CD14-positive monocyte (primary cell): ENCODE measurements around the gene RPLP2. TPM values are rescaled to one million over a fixed set of nuclear protein-coding genes. Genes with fewer than 3 reads are reported as not detected.

ENCODE experiments used
- DNase-seq, 3 donors: peaks; one replicate each; pipeline ENCODE4 v3.0.0-alpha.2; 2011 to 2022
- H2AFZ ChIP-seq: 2 replicates; pipeline ENCODE4 v1.6.0; 2012; ENCODE audit warnings: mild to moderate bottlenecking, low read depth, low read length, inconsistent platforms; ENCODE audit not compliant: insufficient read depth, poor library complexity, severe bottlenecking
- H3K27ac ChIP-seq, 2 donors: 1 replicate in 1 of 2; 2 replicates in 1 of 2; pipeline ENCODE4 v1.5.1; 2012 to 2013; ENCODE audit warnings: low read length in 2 of 2, control low read depth in 1 of 2, inconsistent platforms in 1 of 2, low read depth in 1 of 2, mild to moderate bottlenecking in 1 of 2
- H3K27me3 ChIP-seq, 2 donors: one replicate each; pipeline versions ENCODE4 v1.6.0 to v1.6.1; 2011 to 2013; ENCODE audit warnings: low read length in 2 of 2; ENCODE audit not compliant: control insufficient read depth in 2 of 2, insufficient read depth in 2 of 2
- H3K36me3 ChIP-seq, 2 donors: replicated peaks in 1 of 2; 1 replicate in 1 of 2; 2 replicates in 1 of 2; pipeline versions ENCODE4 v1.5.1 to v1.6.1; 2012 to 2013; ENCODE audit warnings: low read length in 2 of 2, control low read depth in 1 of 2, inconsistent platforms in 1 of 2, mild to moderate bottlenecking in 1 of 2; ENCODE audit not compliant: insufficient read depth in 2 of 2, control insufficient read depth in 1 of 2
- H3K4me1 ChIP-seq, 2 donors: 1 replicate in 1 of 2; 2 replicates in 1 of 2; pipeline versions ENCODE4 v1.5.1 to v1.6.1; 2012 to 2013; ENCODE audit warnings: low read length in 2 of 2, control low read depth in 1 of 2, inconsistent platforms in 1 of 2, mild to moderate bottlenecking in 1 of 2, moderate library complexity in 1 of 2; ENCODE audit not compliant: insufficient read depth in 2 of 2, control insufficient read depth in 1 of 2
- H3K4me2 ChIP-seq: replicated peaks from 2 replicates; pipeline ENCODE3; 2012; ENCODE audit warnings: low read length, moderate library complexity, mild to moderate bottlenecking; ENCODE audit not compliant: poor library complexity, severe bottlenecking; ENCODE audit errors: extremely low read depth
- H3K4me3 ChIP-seq, 3 experiments: fragments of 200-600 bp in 1 of 3; sonication (generic) in 1 of 3; replicated peaks in 1 of 3; 1 replicate in 2 of 3; 2 replicates in 1 of 3; pipeline ENCODE4 v1.5.1; 2011 to 2013; ENCODE audit warnings: low read length in 3 of 3, mild to moderate bottlenecking in 3 of 3, control low read depth in 2 of 3, low read depth in 2 of 3, inconsistent platforms in 1 of 3, moderate library complexity in 1 of 3
- H3K79me2 ChIP-seq: 2 replicates; pipeline ENCODE4 v1.6.0; 2012; ENCODE audit warnings: mild to moderate bottlenecking, control low read depth, inconsistent platforms, low read length, moderate library complexity; ENCODE audit not compliant: insufficient read depth
- H3K9ac ChIP-seq: 2 replicates; pipeline ENCODE4 v1.6.0; 2017; ENCODE audit warnings: low read length, mild to moderate bottlenecking; ENCODE audit not compliant: insufficient read depth, poor library complexity, severe bottlenecking
- H3K9me3 ChIP-seq, 2 donors: replicated peaks in 1 of 2; 1 replicate in 1 of 2; 2 replicates in 1 of 2; pipeline versions ENCODE4 v1.5.1 to v1.6.1; 2012 to 2013; ENCODE audit warnings: low read length in 2 of 2, control low read depth in 1 of 2; ENCODE audit not compliant: control insufficient read depth in 1 of 2, insufficient read depth in 1 of 2
- H4K20me1 ChIP-seq: 2 replicates; pipeline ENCODE4 v1.6.0; 2012; ENCODE audit warnings: mild to moderate bottlenecking, low read length, control low read depth, moderate library complexity; ENCODE audit not compliant: insufficient read depth
- H3K27ac Mint-ChIP-seq, 7 donors: one replicate each; pipeline ENCODE4 v1.8.0; 2020; ENCODE audit warnings: mild to moderate bottlenecking in 7 of 7, mixed read lengths in 7 of 7, moderate library complexity in 6 of 7, inconsistent platforms in 2 of 7
- H3K27me3 Mint-ChIP-seq, 3 donors: one replicate each; pipeline ENCODE4 v1.8.0; 2021 to 2022; ENCODE audit warnings: low read depth in 3 of 3, mild to moderate bottlenecking in 3 of 3, mixed read lengths in 3 of 3, moderate library complexity in 3 of 3, inconsistent platforms in 1 of 3
- H3K36me3 Mint-ChIP-seq, 2 donors: one replicate each; pipeline ENCODE4 v1.8.0; 2020; ENCODE audit warnings: mixed read lengths in 2 of 2, inconsistent platforms in 1 of 2, mild to moderate bottlenecking in 1 of 2
- H3K4me1 Mint-ChIP-seq: one replicate; pipeline ENCODE4 v1.8.0; 2020; ENCODE audit warnings: mild to moderate bottlenecking, mixed read lengths
- H3K4me3 Mint-ChIP-seq, 2 donors: one replicate each; pipeline ENCODE4 v1.8.0; 2020; ENCODE audit warnings: mild to moderate bottlenecking in 2 of 2, mixed read lengths in 2 of 2, moderate library complexity in 1 of 2
- H3K9me3 Mint-ChIP-seq, 7 donors: one replicate each; pipeline ENCODE4 v1.8.0; 2020 to 2022; ENCODE audit warnings: mixed read lengths in 7 of 7, mild to moderate bottlenecking in 6 of 7, moderate library complexity in 6 of 7, inconsistent platforms in 2 of 7
- CTCF ChIP-seq: fragments of 200-600 bp; IDR thresholded peaks from one replicate; pipeline ENCODE4 v1.8.0; 2022; ENCODE audit warnings: antibody characterized with exemption, mild to moderate bottlenecking
- WGBS: methylation state at CpG from one replicate; pipeline ENCODE4 v1.1.5; 2013; ENCODE audit warnings: missing lambda C conversion rate; ENCODE audit not compliant: insufficient coverage; 5-methylcytosine and 5-hydroxymethylcytosine counted together
- intact Hi-C, 2 donors: fragments of 100-400 bp; cut with micrococcal nuclease; formaldehyde crosslinking; loops; one replicate each; pipeline versions ENCODE4 v1.15.0 to v1.15.1; 2023
- polyA plus RNA-seq, 3 donors: library from polyadenylated mRNA; depleted of rRNA in 1 of 3; unstranded in 2 of 3; stranded (reverse) in 1 of 3; fragments of 300-500 nt in 2 of 3; fragments of >200 nt in 1 of 3; fragmentation: Illumina TruSeq in 2 of 3; gene quantifications; 1 replicate in 2 of 3; 2 replicates in 1 of 3; pipeline ENCODE4 v1.2.3, GENCODE V29; 2012 to 2021

Gene RPLP2
- polyA plus RNA-seq, 3 donors: 879 to 1,191 (median 990) TPM

GRCh38 chr11:792873-793272, 16.9 kb upstream of the RPLP2 start:
- Mint-ChIP-seq H3K9me3 (peaks cover 0 to 2% (median 0%) of the 10 kb centered on the region in 7 donors), H3K4me3 (no peak overlapping the region), H3K27me3 (peaks cover 15 to 29% (median 20%) of the 10 kb centered on the region in 3 donors), H3K27ac (no peak overlapping the region), H3K4me1 (peaks cover 18% of the 10 kb centered on the region), H3K36me3 (peaks cover 15 to 17% of the 10 kb centered on the region in 2 donors)
- DNase-seq: no peak
- Histone ChIP-seq H3K27me3 (peaks cover 4 to 25% of the 10 kb centered on the region in 2 donors), H3K9me3 (no peaks in the 10 kb centered on the region), H3K79me2 (peaks cover 15% of the 10 kb centered on the region), H3K4me3 (no peak overlapping the region), H3K4me1 (peaks cover 25 to 26% of the 10 kb centered on the region in 2 donors), H3K9ac (no peak overlapping the region), H4K20me1 (peaks cover 12% of the 10 kb centered on the region), H2AFZ (no peak overlapping the region), H3K27ac (no peak overlapping the region), H3K36me3 (peaks cover 5 to 9% of the 10 kb centered on the region in 2 donors), H3K4me2 (no peak overlapping the region)
- 92% methylated on average over 13 of the region's 13 CpGs for WGBS
- intact Hi-C loops: no loop called here
- TF ChIP-seq CTCF: no peak

GRCh38 chr11:793556-793955, 16.2 kb upstream of the RPLP2 start:
- no peak overlapping the region for H3K27ac ChIP-seq
- peaks cover 15 to 17% of the 10 kb centered on the region in 2 donors for H3K36me3 Mint-ChIP-seq
- H3K27ac Mint-ChIP-seq: no peak overlapping the region
- no peak overlapping the region for H3K4me2 ChIP-seq
- no peak overlapping the region for H3K4me3 ChIP-seq
- H4K20me1 ChIP-seq: peaks cover 12% of the 10 kb centered on the region
- no peak for DNase-seq
- peaks cover 5 to 9% of the 10 kb centered on the region in 2 donors for H3K36me3 ChIP-seq
- peaks cover 0 to 2% (median 0%) of the 10 kb centered on the region in 7 donors for H3K9me3 Mint-ChIP-seq
- 98% methylated on average over 5 of the region's 7 CpGs for WGBS
- peaks cover 15% of the 10 kb centered on the region for H3K79me2 ChIP-seq
- intact Hi-C loops: no loop called here
- H3K4me1 ChIP-seq: peaks cover 29 to 31% of the 10 kb centered on the region in 2 donors
- no peak overlapping the region for H2AFZ ChIP-seq
- no peak overlapping the region for H3K4me3 Mint-ChIP-seq
- H3K9me3 ChIP-seq: no peaks in the 10 kb centered on the region
- peaks cover 4 to 18% of the 10 kb centered on the region in 2 donors for H3K27me3 ChIP-seq
- peaks cover 11 to 22% (median 18%) of the 10 kb centered on the region in 3 donors for H3K27me3 Mint-ChIP-seq
- peaks cover 18% of the 10 kb centered on the region for H3K4me1 Mint-ChIP-seq
- TF ChIP-seq CTCF: no peak
- no peak overlapping the region for H3K9ac ChIP-seq
